Measurements from ENCODE around the gene ELP6.
A peak's percentile ranks its signal among the peaks of the same experiment; 100 is the strongest.

Gene ELP6

GRCh38 chr3:47513125-47513929, at the start of gene ELP6:
Gene ELP6 (minus strand): TSS chr3:47513712. CDS start chr3:47513590, 122 bp downstream.
- intact Hi-C loops (cut with DNase I) = loop anchor here (2.0 to 5.0 kb wide), 2 partner anchors 36 to 267 kb away; partner anchors contain the start of genes SCAP and SMARCC1
- DNase-seq = peak; percentile 92 to 99 (median 97)

GRCh38 chr3:47556351-47556750, 42.8 kb upstream of the ELP6 start:
- intact Hi-C loops (cut with DNase I) = no loop called here
- no peak for DNase-seq

- no peak for DNase-seq
- intact Hi-C loops (cut with DNase I) = no loop called here
These were observed 40.8 kb upstream of the ELP6 start for GRCh38 chr3:47554335-47554734.

- intact Hi-C loops (cut with DNase I) = no loop called here
- no peak for DNase-seq
These were observed 39.9 kb upstream of the ELP6 start for GRCh38 chr3:47553407-47553806.

- DNase-seq = peak; percentile 21 to 86 (median 55)
- intact Hi-C loops (cut with DNase I) = no loop called here
These were observed 29.1 kb upstream of the ELP6 start for GRCh38 chr3:47542471-47543173.

- no peak for DNase-seq
- intact Hi-C loops (cut with DNase I) = no loop called here
These were observed 28.1 kb upstream of the ELP6 start for GRCh38 chr3:47541583-47542108.

GRCh38 chr3:47540281-47540680, 26.8 kb upstream of the ELP6 start:
- DNase-seq = no peak
- intact Hi-C loops (cut with DNase I) = no loop called here

GRCh38 chr3:47536967-47537366, 23.5 kb upstream of the ELP6 start:
- intact Hi-C loops (cut with DNase I) = no loop called here
- DNase-seq = no peak

GRCh38 chr3:47536221-47536891, 22.8 kb upstream of the ELP6 start:
- intact Hi-C loops (cut with DNase I) = no loop called here
- peak; percentile 32 to 86 (median 68) for DNase-seq

- no peak for DNase-seq
- intact Hi-C loops (cut with DNase I) = no loop called here
These were observed 20.5 kb upstream of the ELP6 start for GRCh38 chr3:47533996-47534454.

GRCh38 chr3:47533481-47533880, 20.0 kb upstream of the ELP6 start:
- intact Hi-C loops (cut with DNase I) = no loop called here
- no peak for DNase-seq

- no peak for DNase-seq
- intact Hi-C loops (cut with DNase I) = no loop called here
These were observed 14.6 kb upstream of the ELP6 start for GRCh38 chr3:47527952-47528725.

GRCh38 chr3:47525617-47526016, 12.1 kb upstream of the ELP6 start:
- intact Hi-C loops (cut with DNase I) = no loop called here
- DNase-seq = no peak

- intact Hi-C loops (cut with DNase I) = no loop called here
- DNase-seq = no peak
These were observed 10.0 kb upstream of the ELP6 start for GRCh38 chr3:47523310-47524073.

GRCh38 chr3:47522082-47522987, 8.8 kb upstream of the ELP6 start:
- intact Hi-C loops (cut with DNase I) = loop anchor here (1.0 kb wide), 1 partner anchor 267 kb away; no protein-coding TSS in a partner anchor
- peak; percentile 65 to 93 (median 82) for DNase-seq

GRCh38 chr3:47520756-47521155, 7.2 kb upstream of the ELP6 start:
- no peak for DNase-seq
- intact Hi-C loops (cut with DNase I) = no loop called here

- no peak for DNase-seq
- intact Hi-C loops (cut with DNase I) = no loop called here
These were observed 4.4 kb upstream of the ELP6 start for GRCh38 chr3:47517937-47518336.
